Measurements from ENCODE around the gene MRPL33.

MRPL33 gene

GRCh38 chr2:27814758-27815157, 43.2 kb downstream of the MRPL33 start:
- no peak overlapping the region for H4K8ac ChIP-seq (ENCODE audit: low read depth, low read length)
- WGBS (ENCODE audit: extremely low coverage, insufficient coverage, insufficient read length): no CpG with 5 or more reads among the region's 1 CpG
- no peak overlapping the region for H3K14ac ChIP-seq (ENCODE audit: low read length)
- H3K4me2 ChIP-seq (ENCODE audit: low read length): no peak overlapping the region
- no peak overlapping the region for H3K9ac ChIP-seq (ENCODE audit: low read length)
- H3K4me1 ChIP-seq (ENCODE audit: control insufficient read depth in 1 of 2, insufficient read depth in 2 of 2, low read length in 2 of 2): no peaks in the 10 kb centered on the region
- H3K4me3 ChIP-seq (ENCODE audit: low read depth, low read length): no peak overlapping the region
- no peak overlapping the region for H4K91ac ChIP-seq (ENCODE audit: low read depth, low read length)
- H3K79me2 ChIP-seq (ENCODE audit: control insufficient read depth, insufficient read depth, low read length, poor library complexity): no peaks in the 10 kb centered on the region
- no peak for DNase-seq
- no peaks in the 10 kb centered on the region for H3K27me3 ChIP-seq (ENCODE audit: insufficient read depth, low read length)
- H2AK5ac ChIP-seq (ENCODE audit: low read length): no peak overlapping the region
- no peak overlapping the region for H2BK120ac ChIP-seq (ENCODE audit: insufficient read depth, low read length, poor library complexity)
- no peak overlapping the region for H3K27ac ChIP-seq (ENCODE audit: low read depth, low read length)
- no peaks in the 10 kb centered on the region for H3K36me3 ChIP-seq (ENCODE audit: control insufficient read depth in 1 of 2, insufficient read depth in 2 of 2, low read length in 2 of 2)
- H4K12ac ChIP-seq (ENCODE audit: low read depth, low read length): no peak overlapping the region
- H2AFZ ChIP-seq (ENCODE audit: insufficient read depth, low read length, poor library complexity): no peak overlapping the region
- no peaks in the 10 kb centered on the region for H3K79me1 ChIP-seq (ENCODE audit: low read length)
- H2BK5ac ChIP-seq (ENCODE audit: low read depth, low read length, poor library complexity): no peak overlapping the region
- H3K9me3 ChIP-seq (ENCODE audit: insufficient read depth, low read depth, low read length): no peaks in the 10 kb centered on the region
- H3K4ac ChIP-seq (ENCODE audit: low read depth, low read length): no peak overlapping the region
- H2BK12ac ChIP-seq (ENCODE audit: low read length): no peak overlapping the region
- H3K18ac ChIP-seq (ENCODE audit: low read length): no peak overlapping the region
- H3K23ac ChIP-seq (ENCODE audit: low read length): no peak overlapping the region

- no peak overlapping the region for H3K14ac ChIP-seq (ENCODE audit: low read length)
- no peak overlapping the region for H2BK12ac ChIP-seq (ENCODE audit: low read length)
- no peak overlapping the region for H4K91ac ChIP-seq (ENCODE audit: low read depth, low read length)
- no CpG with 5 or more reads among the region's 4 CpGs for WGBS (ENCODE audit: extremely low coverage, insufficient coverage, insufficient read length)
- H3K4me1 ChIP-seq (ENCODE audit: control insufficient read depth in 1 of 2, insufficient read depth in 2 of 2, low read length in 2 of 2): no peaks in the 10 kb centered on the region
- no peak overlapping the region for H3K27ac ChIP-seq (ENCODE audit: low read depth, low read length)
- no peak for DNase-seq
- H4K12ac ChIP-seq (ENCODE audit: low read depth, low read length): no peak overlapping the region
- H3K36me3 ChIP-seq (ENCODE audit: control insufficient read depth in 1 of 2, insufficient read depth in 2 of 2, low read length in 2 of 2): no peaks in the 10 kb centered on the region
- H3K4me3 ChIP-seq (ENCODE audit: low read depth, low read length): no peak overlapping the region
- no peak overlapping the region for H2AFZ ChIP-seq (ENCODE audit: insufficient read depth, low read length, poor library complexity)
- no peak overlapping the region for H4K8ac ChIP-seq (ENCODE audit: low read depth, low read length)
- no peaks in the 10 kb centered on the region for H3K79me1 ChIP-seq (ENCODE audit: low read length)
- H3K9ac ChIP-seq (ENCODE audit: low read length): no peak overlapping the region
- H2AK5ac ChIP-seq (ENCODE audit: low read length): no peak overlapping the region
- no peak overlapping the region for H3K18ac ChIP-seq (ENCODE audit: low read length)
- no peaks in the 10 kb centered on the region for H3K27me3 ChIP-seq (ENCODE audit: insufficient read depth, low read length)
- no peaks in the 10 kb centered on the region for H3K79me2 ChIP-seq (ENCODE audit: control insufficient read depth, insufficient read depth, low read length, poor library complexity)
- no peak overlapping the region for H2BK120ac ChIP-seq (ENCODE audit: insufficient read depth, low read length, poor library complexity)
- no peak overlapping the region for H2BK5ac ChIP-seq (ENCODE audit: low read depth, low read length, poor library complexity)
- H3K4ac ChIP-seq (ENCODE audit: low read depth, low read length): no peak overlapping the region
- no peaks in the 10 kb centered on the region for H3K9me3 ChIP-seq (ENCODE audit: insufficient read depth, low read depth, low read length)
- H3K23ac ChIP-seq (ENCODE audit: low read length): no peak overlapping the region
- no peak overlapping the region for H3K4me2 ChIP-seq (ENCODE audit: low read length)
These were observed 44.4 kb downstream of the MRPL33 start for GRCh38 chr2:27815860-27816438.

GRCh38 chr2:27822049-27822448, 50.5 kb downstream of the MRPL33 start:
- H4K8ac ChIP-seq (ENCODE audit: low read depth, low read length): no peak overlapping the region
- no peaks in the 10 kb centered on the region for H3K79me2 ChIP-seq (ENCODE audit: control insufficient read depth, insufficient read depth, low read length, poor library complexity)
- H3K14ac ChIP-seq (ENCODE audit: low read length): no peak overlapping the region
- no peak overlapping the region for H3K27ac ChIP-seq (ENCODE audit: low read depth, low read length)
- no peak overlapping the region for H3K18ac ChIP-seq (ENCODE audit: low read length)
- H3K36me3 ChIP-seq (ENCODE audit: control insufficient read depth in 1 of 2, insufficient read depth in 2 of 2, low read length in 2 of 2): no peaks in the 10 kb centered on the region
- H2BK5ac ChIP-seq (ENCODE audit: low read depth, low read length, poor library complexity): no peak overlapping the region
- no peak overlapping the region for H3K4me2 ChIP-seq (ENCODE audit: low read length)
- WGBS (ENCODE audit: extremely low coverage, insufficient coverage, insufficient read length): no CpG with 5 or more reads among the region's 1 CpG
- no peak overlapping the region for H2AFZ ChIP-seq (ENCODE audit: insufficient read depth, low read length, poor library complexity)
- H3K4me1 ChIP-seq (ENCODE audit: control insufficient read depth in 1 of 2, insufficient read depth in 2 of 2, low read length in 2 of 2): no peaks in the 10 kb centered on the region
- H2BK12ac ChIP-seq (ENCODE audit: low read length): no peak overlapping the region
- no peak overlapping the region for H2AK5ac ChIP-seq (ENCODE audit: low read length)
- H4K12ac ChIP-seq (ENCODE audit: low read depth, low read length): no peak overlapping the region
- H3K23ac ChIP-seq (ENCODE audit: low read length): no peak overlapping the region
- no peaks in the 10 kb centered on the region for H3K79me1 ChIP-seq (ENCODE audit: low read length)
- no peak overlapping the region for H4K91ac ChIP-seq (ENCODE audit: low read depth, low read length)
- DNase-seq: no peak
- no peak overlapping the region for H3K9ac ChIP-seq (ENCODE audit: low read length)
- peaks cover 2% of the 10 kb centered on the region for H3K9me3 ChIP-seq (ENCODE audit: insufficient read depth, low read depth, low read length)
- H3K27me3 ChIP-seq (ENCODE audit: insufficient read depth, low read length): no peaks in the 10 kb centered on the region
- H2BK120ac ChIP-seq (ENCODE audit: insufficient read depth, low read length, poor library complexity): no peak overlapping the region
- H3K4me3 ChIP-seq (ENCODE audit: low read depth, low read length): no peak overlapping the region
- H3K4ac ChIP-seq (ENCODE audit: low read depth, low read length): no peak overlapping the region

GRCh38 chr2:27823135-27823534, 51.6 kb downstream of the MRPL33 start:
- no peak overlapping the region for H3K23ac ChIP-seq (ENCODE audit: low read length)
- no CpG with 5 or more reads among the region's 5 CpGs for WGBS (ENCODE audit: extremely low coverage, insufficient coverage, insufficient read length)
- H3K4me3 ChIP-seq (ENCODE audit: low read depth, low read length): no peak overlapping the region
- no peak overlapping the region for H4K91ac ChIP-seq (ENCODE audit: low read depth, low read length)
- no peak overlapping the region for H4K12ac ChIP-seq (ENCODE audit: low read depth, low read length)
- no peak overlapping the region for H2AK5ac ChIP-seq (ENCODE audit: low read length)
- H2BK120ac ChIP-seq (ENCODE audit: insufficient read depth, low read length, poor library complexity): no peak overlapping the region
- no peak overlapping the region for H2AFZ ChIP-seq (ENCODE audit: insufficient read depth, low read length, poor library complexity)
- no peaks in the 10 kb centered on the region for H3K79me2 ChIP-seq (ENCODE audit: control insufficient read depth, insufficient read depth, low read length, poor library complexity)
- H2BK5ac ChIP-seq (ENCODE audit: low read depth, low read length, poor library complexity): no peak overlapping the region
- no peak overlapping the region for H3K4me2 ChIP-seq (ENCODE audit: low read length)
- DNase-seq: no peak
- no peaks in the 10 kb centered on the region for H3K36me3 ChIP-seq (ENCODE audit: control insufficient read depth in 1 of 2, insufficient read depth in 2 of 2, low read length in 2 of 2)
- H3K9ac ChIP-seq (ENCODE audit: low read length): no peak overlapping the region
- H3K4me1 ChIP-seq (ENCODE audit: control insufficient read depth in 1 of 2, insufficient read depth in 2 of 2, low read length in 2 of 2): no peaks in the 10 kb centered on the region
- peaks cover 2% of the 10 kb centered on the region for H3K9me3 ChIP-seq (ENCODE audit: insufficient read depth, low read depth, low read length)
- no peaks in the 10 kb centered on the region for H3K27me3 ChIP-seq (ENCODE audit: insufficient read depth, low read length)
- H3K18ac ChIP-seq (ENCODE audit: low read length): no peak overlapping the region
- H3K14ac ChIP-seq (ENCODE audit: low read length): no peak overlapping the region
- H3K79me1 ChIP-seq (ENCODE audit: low read length): no peaks in the 10 kb centered on the region
- H3K4ac ChIP-seq (ENCODE audit: low read depth, low read length): no peak overlapping the region
- no peak overlapping the region for H4K8ac ChIP-seq (ENCODE audit: low read depth, low read length)
- no peak overlapping the region for H2BK12ac ChIP-seq (ENCODE audit: low read length)
- no peak overlapping the region for H3K27ac ChIP-seq (ENCODE audit: low read depth, low read length)

Measured in trophoblast cell (in vitro differentiated cells and primary cell).